NCI-H146 treated with DMSO at 0.1 percent for 48 hours (cell line): ENCODE data around the gene LRRC43.
"Not testable (repeated sequence)": the region's sequence is repeated elsewhere in the genome, so short reads cannot be mapped to it uniquely, and the experiment has no call there.

Source experiments
- DNase-seq: peaks from one replicate; lab custom pipeline; 2025; ENCODE audit not compliant: unreplicated experiment; lab: John Stamatoyannopoulos, UW

LRRC43 gene

GRCh38 chr12:122190842-122191668, 8.1 kb downstream of the LRRC43 start:
- peak; percentile 36 for DNase-seq

DNA sequence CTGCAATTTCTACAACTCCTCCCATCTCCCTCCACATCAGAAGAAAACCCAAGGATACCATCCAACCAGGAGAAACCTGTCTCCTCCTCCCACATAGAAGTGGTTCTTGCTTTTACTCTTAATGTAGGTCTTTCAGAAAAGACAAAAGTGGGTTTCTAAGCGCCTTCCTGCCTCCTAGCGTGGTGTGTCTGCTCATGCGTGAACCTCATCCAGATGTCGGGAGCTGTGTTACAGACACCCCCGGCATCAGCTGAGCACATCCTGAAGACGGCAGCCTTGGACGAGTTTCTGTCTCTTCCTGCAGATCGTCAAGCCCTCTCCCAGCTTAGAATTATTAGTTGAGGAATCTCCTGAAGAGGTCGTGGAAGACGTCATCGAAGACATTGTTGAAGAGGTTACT, 9.5 kb downstream of the LRRC43 start:
- DNase-seq: no peak

GRCh38 chr12:122194804-122195203, 11.9 kb downstream of the LRRC43 start:
- DNase-seq: no peak

GRCh38 chr12:122195405-122195804, 12.5 kb downstream of the LRRC43 start:
- DNase-seq: no peak

DNA sequence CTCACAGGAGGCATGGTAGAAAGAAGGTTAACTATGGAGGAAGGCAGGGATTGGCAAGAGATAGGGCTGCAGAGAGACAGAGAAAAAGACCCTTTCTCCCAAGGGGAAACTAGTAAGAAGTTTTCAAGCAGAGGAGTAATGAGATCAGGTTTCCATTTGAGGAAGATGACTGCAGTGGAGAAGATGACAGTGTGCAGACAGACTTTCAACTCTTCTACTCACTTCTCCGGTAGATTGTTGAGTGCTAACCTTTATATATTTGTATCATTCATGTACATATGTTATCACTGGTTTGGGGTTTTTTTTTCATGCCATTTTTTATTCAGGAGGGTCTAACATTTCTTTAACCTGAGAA, 14.7 kb downstream of the LRRC43 start:
- DNase-seq: no peak

- no peak for DNase-seq
Observed at GRCh38 chr12:122199484-122200355, 16.8 kb downstream of the LRRC43 start.

GRCh38 chr12:122200541-122201175, 17.7 kb downstream of the LRRC43 start:
- DNase-seq: no peak

DNA sequence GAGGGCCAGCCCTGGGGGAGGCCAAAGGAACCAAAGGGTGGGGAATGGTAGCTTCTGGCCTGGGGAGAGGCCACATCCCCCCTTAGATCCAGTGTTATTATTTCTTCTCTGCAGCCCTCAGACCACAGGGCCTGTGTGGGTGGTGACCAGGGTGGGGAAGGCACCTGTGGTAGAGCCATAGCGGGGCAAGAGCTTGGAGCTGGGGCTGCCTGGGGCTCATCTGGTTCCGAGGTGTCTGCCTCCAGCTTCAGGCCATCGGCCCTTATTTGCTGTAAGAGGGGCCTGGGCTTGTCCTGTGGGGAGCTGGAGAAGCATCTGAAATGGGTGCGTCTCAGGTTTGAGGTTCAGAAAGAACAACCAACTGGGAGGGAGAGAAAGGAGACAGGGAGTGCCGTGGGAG, 18.5 kb downstream of the LRRC43 start:
- no peak for DNase-seq

DNA sequence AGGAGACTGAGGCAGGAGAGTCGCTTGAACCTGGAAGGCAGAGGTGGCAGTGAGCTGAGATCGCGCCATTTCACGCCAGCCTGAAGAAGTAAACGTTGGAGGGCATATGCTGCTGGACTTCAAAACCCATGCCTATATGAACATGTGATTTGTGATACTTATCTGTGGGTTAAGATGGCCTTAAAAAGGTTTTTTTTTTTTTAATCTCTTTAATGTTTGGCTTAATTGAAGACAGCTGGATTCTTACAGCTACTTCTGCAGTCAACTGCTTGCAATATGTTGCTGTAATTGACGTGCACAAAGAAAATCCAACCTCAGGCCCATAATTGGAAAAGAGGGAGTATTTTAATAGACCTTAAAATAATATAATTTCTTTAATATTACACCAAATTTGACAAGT, 19.1 kb downstream of the LRRC43 start:
- DNase-seq: no peak

DNA sequence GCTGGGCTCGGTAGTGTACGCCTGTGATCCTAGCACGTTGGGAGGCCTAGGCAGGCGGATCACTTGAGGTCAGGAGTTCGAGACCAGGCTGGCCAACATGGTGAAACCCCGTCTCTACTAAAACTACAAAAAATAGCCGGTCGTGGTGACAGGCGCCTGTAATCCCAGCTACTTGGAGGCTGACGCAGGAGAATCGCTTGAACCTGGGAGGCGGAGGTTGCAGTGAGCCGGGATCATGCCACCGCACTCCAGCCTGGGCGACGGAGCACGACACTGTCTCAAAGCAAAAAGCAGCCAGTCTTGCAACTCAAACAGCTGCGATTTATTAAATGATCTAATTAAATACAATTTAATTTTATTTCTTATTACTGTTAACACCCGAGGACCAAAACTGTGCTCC, 19.9 kb downstream of the LRRC43 start:
- DNase-seq: not testable (repeated sequence)

GRCh38 chr12:122203301-122204166, 20.6 kb downstream of the LRRC43 start, which contains the start of gene B3GNT4:
B3GNT4 (plus strand) TSS chr12:122203709; CDS start chr12:122204619, 910 bp downstream.
- peak; percentile 49 for DNase-seq

- no peak for DNase-seq
Observed at GRCh38 chr12:122204167-122205052, 21.5 kb downstream of the LRRC43 start.

DNA sequence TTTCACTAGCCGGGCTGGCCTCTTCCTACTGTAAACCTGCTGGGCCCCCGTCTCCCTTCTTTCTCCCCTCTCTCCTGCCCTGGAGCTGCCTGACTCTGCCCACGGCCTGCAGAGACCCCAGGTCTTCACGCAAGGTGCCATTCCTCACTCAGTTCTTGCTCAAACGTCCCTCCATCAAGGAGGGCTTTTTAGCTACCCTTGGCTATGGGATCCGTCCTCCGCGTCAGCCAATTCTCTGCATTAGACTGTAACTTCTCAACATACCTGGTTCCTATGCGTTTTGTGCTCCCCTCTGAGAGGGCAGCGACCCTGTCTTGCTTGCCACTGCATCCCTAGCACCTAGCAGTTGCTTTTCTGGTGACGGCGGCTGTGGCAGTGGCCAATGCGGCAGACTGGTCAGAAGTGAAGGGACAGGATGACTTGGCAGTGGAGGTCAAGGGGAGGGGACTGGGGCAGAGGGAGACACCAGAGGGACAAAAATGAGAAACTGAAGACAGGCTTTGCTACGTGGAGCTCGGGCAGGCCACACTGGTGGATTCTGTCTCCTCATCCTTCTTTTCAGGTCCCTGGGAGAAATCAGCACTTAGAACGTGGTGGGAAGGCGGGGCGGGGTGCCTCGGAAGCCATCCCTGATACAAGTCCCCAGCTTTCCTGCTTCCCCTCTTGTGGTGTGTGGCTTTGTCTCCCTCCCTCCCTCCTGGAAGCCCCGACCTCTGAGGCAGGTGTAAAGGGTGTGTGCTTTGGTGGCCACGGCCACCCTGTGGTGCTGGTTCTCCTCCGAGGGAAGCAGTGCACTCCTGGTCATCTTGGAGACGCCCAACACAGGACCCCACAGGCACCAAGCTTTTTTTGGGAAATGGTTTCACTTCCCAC, 22.4 kb downstream of the LRRC43 start:
- no peak for DNase-seq

GRCh38 chr12:122206111-122206881, 23.4 kb downstream of the LRRC43 start:
- DNase-seq: no peak

GRCh38 chr12:122206976-122207375, 24.1 kb downstream of the LRRC43 start:
- DNase-seq: no peak

GRCh38 chr12:122207391-122207790, 24.5 kb downstream of the LRRC43 start:
- DNase-seq: no peak

DNA sequence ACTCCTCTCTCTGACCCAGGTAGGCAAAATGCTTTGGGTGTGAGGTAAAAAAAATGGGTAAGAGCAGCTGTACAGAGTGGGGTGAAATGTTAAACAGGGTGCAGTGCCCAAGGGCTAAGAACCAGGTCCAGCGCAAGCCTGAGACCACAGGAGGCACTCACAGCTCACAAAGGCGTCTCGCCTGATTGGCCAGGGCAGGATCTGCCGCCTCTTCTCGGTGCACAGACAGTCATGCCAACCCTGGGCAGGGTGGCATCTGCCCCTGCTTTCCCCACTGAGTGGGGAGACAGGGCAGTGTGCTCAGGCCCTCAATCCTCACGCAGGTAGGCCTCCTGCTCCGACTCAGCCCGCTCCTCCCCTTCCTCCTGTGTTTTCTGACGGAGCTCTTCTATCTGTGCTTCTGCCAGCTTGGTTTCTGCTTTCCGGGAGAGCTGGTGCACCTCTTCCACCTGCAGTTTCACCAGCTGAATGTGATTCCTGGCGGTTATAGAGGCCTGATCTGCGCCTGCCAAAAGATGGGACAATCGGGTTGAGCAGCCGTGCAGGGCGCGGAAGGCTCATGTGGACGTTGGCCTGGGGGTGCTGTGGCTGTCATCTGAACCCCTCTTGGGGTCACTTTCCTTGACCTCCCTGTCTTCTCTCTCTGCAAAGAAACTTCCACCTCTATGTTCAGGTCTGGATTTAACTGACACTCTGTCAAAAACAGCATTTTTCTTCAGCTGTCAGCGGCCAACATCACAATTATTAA, 25.3 kb downstream of the LRRC43 start:
- no peak for DNase-seq
